Liver (tissue), 9 donors: ENCODE data around the gene BNC2. TPM values are rescaled to one million over a fixed set of nuclear protein-coding genes. Genes with fewer than 3 reads are reported as not detected.

Experiments used
- DNase-seq: peaks from one replicate; pipeline ENCODE4 v3.0.0-alpha.2; 2017; ENCODE audit warnings: low spot score
- H3K27ac ChIP-seq, 2 donors: one replicate each; pipeline ENCODE4 v1.7.0; 2013; ENCODE audit warnings: inconsistent platforms in 2 of 2, low read length in 2 of 2, control low read depth in 1 of 2, low read depth in 1 of 2, mild to moderate bottlenecking in 1 of 2
- H3K27me3 ChIP-seq, 4 donors: one replicate each; pipeline versions ENCODE4 v1.6.1 to v1.7.0; 2013; ENCODE audit warnings: low read length in 3 of 4, inconsistent platforms in 1 of 4, mild to moderate bottlenecking in 1 of 4, moderate library complexity in 1 of 4; ENCODE audit not compliant: control insufficient read depth in 4 of 4, insufficient read depth in 4 of 4
- H3K36me3 ChIP-seq, 4 donors: one replicate each; pipeline versions ENCODE4 v1.6.1 to v1.7.0; 2013; ENCODE audit warnings: low read length in 3 of 4, mild to moderate bottlenecking in 3 of 4, low read depth in 1 of 4, moderate library complexity in 1 of 4; ENCODE audit not compliant: control insufficient read depth in 4 of 4, insufficient read depth in 3 of 4
- H3K4me1 ChIP-seq, 4 donors: one replicate each; pipeline versions ENCODE4 v1.6.1 to v1.7.0; 2013; ENCODE audit warnings: low read length in 3 of 4, mild to moderate bottlenecking in 3 of 4, moderate library complexity in 1 of 4; ENCODE audit not compliant: control insufficient read depth in 4 of 4, insufficient read depth in 4 of 4
- H3K4me3 ChIP-seq, 3 donors: one replicate each; pipeline versions ENCODE4 v1.6.1 to v1.7.0; 2013; ENCODE audit warnings: low read length in 3 of 3, control low read depth in 1 of 3, low read depth in 1 of 3, mild to moderate bottlenecking in 1 of 3
- H3K9ac ChIP-seq, 2 donors: one replicate each; pipeline ENCODE4 v1.7.0; 2013; ENCODE audit warnings: low read length in 2 of 2, mild to moderate bottlenecking in 2 of 2, moderate library complexity in 2 of 2, control low read depth in 1 of 2, low read depth in 1 of 2
- H3K9me3 ChIP-seq, 4 donors: one replicate each; pipeline versions ENCODE4 v1.6.1 to v1.7.0; 2013; ENCODE audit warnings: low read length in 3 of 4; ENCODE audit not compliant: control insufficient read depth in 4 of 4
- EGR1 ChIP-seq, 2 donors: IDR thresholded peaks; 2 replicates each; pipeline ENCODE4 v1.6.1; 2016 to 2018; ENCODE audit warnings: antibody characterized with exemption in 2 of 2, low read depth in 2 of 2
- FOXA1 ChIP-seq: IDR thresholded peaks from 2 replicates; pipeline ENCODE4 v1.6.1; 2016; ENCODE audit warnings: antibody characterized with exemption
- FOXA2 ChIP-seq: IDR thresholded peaks from 2 replicates; pipeline ENCODE4 v1.6.1; 2016; ENCODE audit warnings: antibody characterized with exemption
- GABPA ChIP-seq, 2 donors: IDR thresholded peaks in 1 of 2; conservative IDR thresholded peaks in 1 of 2; 2 replicates each; pipeline ENCODE4 v1.6.1; 2016; ENCODE audit warnings: antibody characterized with exemption in 2 of 2, mild to moderate bottlenecking in 1 of 2, moderate library complexity in 1 of 2
- HNF4A ChIP-seq, 2 donors: conservative IDR thresholded peaks; 2 replicates each; pipeline ENCODE4 v1.6.1; 2016; ENCODE audit warnings: antibody characterized with exemption in 2 of 2, mild to moderate bottlenecking in 2 of 2
- HNF4G ChIP-seq: IDR thresholded peaks from 2 replicates; pipeline ENCODE4 v1.6.1; 2016; ENCODE audit warnings: antibody characterized with exemption
- JUND ChIP-seq, 2 donors: IDR thresholded peaks; 2 replicates each; pipeline ENCODE4 v1.6.1; 2016; ENCODE audit warnings: antibody characterized with exemption in 2 of 2
- NR2F2 ChIP-seq: IDR thresholded peaks from 2 replicates; pipeline ENCODE4 v1.6.1; 2016; ENCODE audit warnings: antibody characterized with exemption
- RXRA ChIP-seq, 2 donors: IDR thresholded peaks; 2 replicates each; pipeline ENCODE4 v1.6.1; 2017 to 2018; ENCODE audit warnings: antibody characterized with exemption in 2 of 2, mild to moderate bottlenecking in 1 of 2
- SP1 ChIP-seq: IDR thresholded peaks from 2 replicates; pipeline ENCODE4 v1.6.1; 2018; ENCODE audit warnings: antibody characterized with exemption, mild to moderate bottlenecking
- TAF1 ChIP-seq: conservative IDR thresholded peaks from 2 replicates; pipeline ENCODE4 v1.6.1; 2016; ENCODE audit warnings: antibody characterized with exemption, mild to moderate bottlenecking
- YY1 ChIP-seq: IDR thresholded peaks from 2 replicates; pipeline ENCODE4 v1.6.1; 2016; ENCODE audit warnings: antibody characterized with exemption, mild to moderate bottlenecking
- WGBS: extraction: QIAGEN DNeasy Blood & Tissue Kit; methylation state at CpG from one replicate; pipeline ENCODE4 v1.1.7; 2013; 5-methylcytosine and 5-hydroxymethylcytosine counted together
- polyA plus RNA-seq, 2 donors: library from polyadenylated mRNA; stranded (reverse) in 1 of 2; unstranded in 1 of 2; fragments of 200-250 nt in 1 of 2; fragments of >200 nt in 1 of 2; fragmentation: Nextera tagmentation in 1 of 2; extraction: Ambion mirVana in 1 of 2; gene quantifications; one replicate each; pipeline versions ENCODE4 v1.2.1 to v1.2.3, GENCODE V29; 2013 to 2015
- total RNA-seq, 2 donors: library from RNA; depleted of rRNA; stranded (reverse); fragments of >200 nt; gene quantifications; one replicate each; pipeline ENCODE4 v1.2.3, GENCODE V29; 2014
- TF ChIP-seq, protein P1 (sequence below): IDR thresholded peaks from 2 replicates; pipeline ENCODE4 v1.6.1; 2016; ENCODE audit warnings: antibody characterized with exemption
- TF ChIP-seq, protein P2 (sequence below): IDR thresholded peaks from 2 replicates; pipeline ENCODE4 v1.6.1; 2016; ENCODE audit warnings: antibody characterized with exemption, mild to moderate bottlenecking
- TF ChIP-seq, protein P3 (sequence below): IDR thresholded peaks from 2 replicates; pipeline ENCODE4 v1.6.1; 2016; ENCODE audit warnings: antibody characterized with exemption
- TF ChIP-seq, protein P4 (sequence below): IDR thresholded peaks from 2 replicates; pipeline ENCODE4 v1.6.1; 2016; ENCODE audit warnings: antibody characterized with exemption
- donor health status: healthy.
- donor health status: healthy.
- donor health status: healthy.
- donor health status: healthy.
- donor health status: healthy.

BNC2 gene
- total and polyA plus RNA-seq, 4 donors = 0.07 to 0.67 (median 0.08) TPM

DNA sequence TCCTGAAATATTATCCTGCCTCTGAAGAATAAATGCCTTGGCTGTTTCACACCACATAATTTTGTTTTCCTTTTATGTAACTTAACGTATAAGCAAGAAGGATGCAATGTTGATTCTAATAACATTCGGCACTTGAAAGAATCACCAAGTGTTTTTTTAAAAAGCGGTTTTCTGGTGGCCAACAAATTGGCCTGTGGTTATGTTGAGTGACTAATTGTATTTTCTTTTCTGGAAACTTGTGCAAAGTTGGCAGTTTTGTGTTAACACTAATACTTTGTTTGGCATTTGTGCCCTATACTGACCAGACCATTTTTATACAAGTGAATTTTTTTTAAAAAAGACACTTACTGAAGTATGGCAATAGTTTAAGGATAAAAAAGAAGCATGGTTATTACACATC lies 452.7 kb downstream of the BNC2 start:
- Histone ChIP-seq H3K9me3 (no peaks in the 10 kb centered on the region), H3K27me3 (peaks cover 0 to 3% (median 0%) of the 10 kb centered on the region in 4 donors), H3K4me1 (peaks cover 0 to 9% (median 3%) of the 10 kb centered on the region in 4 donors), H3K9ac (no peak overlapping the region), H3K4me3 (no peak overlapping the region), H3K36me3 (no peaks in the 10 kb centered on the region), H3K27ac (no peak overlapping the region)
- WGBS = 92% methylated on average over 3 of the region's 3 CpGs
- no peak for DNase-seq
- TF ChIP-seq YY1 (no peak), FOXA2 (no peak), HNF4A (conservative IDR thresholded peaks at IDR 0.05) (no peak), RXRA (IDR thresholded peaks at IDR 0.05) (no peak)
- TF ChIP-seq, protein P1, sequence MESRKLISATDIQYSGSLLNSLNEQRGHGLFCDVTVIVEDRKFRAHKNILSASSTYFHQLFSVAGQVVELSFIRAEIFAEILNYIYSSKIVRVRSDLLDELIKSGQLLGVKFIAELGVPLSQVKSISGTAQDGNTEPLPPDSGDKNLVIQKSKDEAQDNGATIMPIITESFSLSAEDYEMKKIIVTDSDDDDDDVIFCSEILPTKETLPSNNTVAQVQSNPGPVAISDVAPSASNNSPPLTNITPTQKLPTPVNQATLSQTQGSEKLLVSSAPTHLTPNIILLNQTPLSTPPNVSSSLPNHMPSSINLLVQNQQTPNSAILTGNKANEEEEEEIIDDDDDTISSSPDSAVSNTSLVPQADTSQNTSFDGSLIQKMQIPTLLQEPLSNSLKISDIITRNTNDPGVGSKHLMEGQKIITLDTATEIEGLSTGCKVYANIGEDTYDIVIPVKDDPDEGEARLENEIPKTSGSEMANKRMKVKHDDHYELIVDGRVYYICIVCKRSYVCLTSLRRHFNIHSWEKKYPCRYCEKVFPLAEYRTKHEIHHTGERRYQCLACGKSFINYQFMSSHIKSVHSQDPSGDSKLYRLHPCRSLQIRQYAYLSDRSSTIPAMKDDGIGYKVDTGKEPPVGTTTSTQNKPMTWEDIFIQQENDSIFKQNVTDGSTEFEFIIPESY = no peak
- TF ChIP-seq, protein P2, sequence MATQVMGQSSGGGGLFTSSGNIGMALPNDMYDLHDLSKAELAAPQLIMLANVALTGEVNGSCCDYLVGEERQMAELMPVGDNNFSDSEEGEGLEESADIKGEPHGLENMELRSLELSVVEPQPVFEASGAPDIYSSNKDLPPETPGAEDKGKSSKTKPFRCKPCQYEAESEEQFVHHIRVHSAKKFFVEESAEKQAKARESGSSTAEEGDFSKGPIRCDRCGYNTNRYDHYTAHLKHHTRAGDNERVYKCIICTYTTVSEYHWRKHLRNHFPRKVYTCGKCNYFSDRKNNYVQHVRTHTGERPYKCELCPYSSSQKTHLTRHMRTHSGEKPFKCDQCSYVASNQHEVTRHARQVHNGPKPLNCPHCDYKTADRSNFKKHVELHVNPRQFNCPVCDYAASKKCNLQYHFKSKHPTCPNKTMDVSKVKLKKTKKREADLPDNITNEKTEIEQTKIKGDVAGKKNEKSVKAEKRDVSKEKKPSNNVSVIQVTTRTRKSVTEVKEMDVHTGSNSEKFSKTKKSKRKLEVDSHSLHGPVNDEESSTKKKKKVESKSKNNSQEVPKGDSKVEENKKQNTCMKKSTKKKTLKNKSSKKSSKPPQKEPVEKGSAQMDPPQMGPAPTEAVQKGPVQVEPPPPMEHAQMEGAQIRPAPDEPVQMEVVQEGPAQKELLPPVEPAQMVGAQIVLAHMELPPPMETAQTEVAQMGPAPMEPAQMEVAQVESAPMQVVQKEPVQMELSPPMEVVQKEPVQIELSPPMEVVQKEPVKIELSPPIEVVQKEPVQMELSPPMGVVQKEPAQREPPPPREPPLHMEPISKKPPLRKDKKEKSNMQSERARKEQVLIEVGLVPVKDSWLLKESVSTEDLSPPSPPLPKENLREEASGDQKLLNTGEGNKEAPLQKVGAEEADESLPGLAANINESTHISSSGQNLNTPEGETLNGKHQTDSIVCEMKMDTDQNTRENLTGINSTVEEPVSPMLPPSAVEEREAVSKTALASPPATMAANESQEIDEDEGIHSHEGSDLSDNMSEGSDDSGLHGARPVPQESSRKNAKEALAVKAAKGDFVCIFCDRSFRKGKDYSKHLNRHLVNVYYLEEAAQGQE = no peak

DNA sequence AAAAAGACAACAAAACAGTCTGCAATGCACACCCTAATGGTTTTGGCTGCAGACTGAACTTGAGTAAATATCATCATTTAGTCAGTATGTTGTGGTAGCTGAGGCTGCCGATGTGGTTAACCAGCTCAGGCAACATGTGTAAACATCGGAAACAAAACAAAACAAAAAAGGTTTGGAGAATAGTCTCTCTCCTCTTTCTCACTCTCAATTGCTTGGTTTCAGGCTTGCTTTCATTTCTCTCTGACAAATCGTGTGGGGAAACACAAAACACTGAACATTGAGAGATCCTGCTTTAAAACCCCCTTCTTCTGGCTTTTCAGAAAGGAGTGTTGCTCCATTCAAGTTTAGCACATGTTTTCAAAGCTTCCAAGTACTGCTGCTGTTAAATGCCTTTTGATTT lies 453.3 kb downstream of the BNC2 start:
- Histone ChIP-seq H3K27ac (no peak overlapping the region), H3K36me3 (no peaks in the 10 kb centered on the region), H3K4me3 (no peak overlapping the region), H3K9ac (no peak overlapping the region), H3K27me3 (peaks cover 0 to 3% (median 0%) of the 10 kb centered on the region in 4 donors), H3K4me1 (peaks cover 0 to 9% (median 3%) of the 10 kb centered on the region in 4 donors), H3K9me3 (no peaks in the 10 kb centered on the region)
- TF ChIP-seq, protein P3, sequence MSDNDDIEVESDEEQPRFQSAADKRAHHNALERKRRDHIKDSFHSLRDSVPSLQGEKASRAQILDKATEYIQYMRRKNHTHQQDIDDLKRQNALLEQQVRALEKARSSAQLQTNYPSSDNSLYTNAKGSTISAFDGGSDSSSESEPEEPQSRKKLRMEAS = no peak
- TF ChIP-seq EGR1 (IDR thresholded peaks at IDR 0.05; ENCODE audit: low read depth in 2 of 2) (no peak), HNF4G (no peak), HNF4A (conservative IDR thresholded peaks at IDR 0.05) (no peak), FOXA1 (no peak), GABPA (IDR thresholded peaks at IDR 0.05 in 1 of 2, conservative IDR thresholded peaks at IDR 0.05 in 1 of 2) (no peak), JUND (IDR thresholded peaks at IDR 0.05) (no peak), RXRA (IDR thresholded peaks at IDR 0.05) (no peak)
- DNase-seq = no peak
- 59% methylated on average over 3 of the region's 3 CpGs for WGBS

DNA sequence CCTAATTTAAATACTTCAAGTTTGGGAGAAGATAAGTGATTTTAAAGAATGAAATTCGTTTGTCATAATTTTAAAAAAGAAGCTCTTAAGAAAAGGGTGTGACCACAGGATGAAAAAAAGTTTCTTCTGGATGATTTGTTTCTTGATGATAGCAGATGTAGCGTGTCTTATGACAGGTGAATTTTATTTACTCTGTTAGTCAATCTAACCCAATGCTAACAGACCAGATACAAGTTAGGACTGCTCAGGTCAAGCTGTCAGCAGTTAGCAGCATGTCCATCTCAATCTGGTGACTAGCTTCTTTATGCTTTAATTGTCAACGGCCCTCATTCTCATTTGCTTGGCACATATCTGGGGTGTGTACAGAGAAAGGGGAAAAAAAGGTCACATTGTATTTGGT lies 456.0 kb downstream of the BNC2 start:
- H3K27ac ChIP-seq = peak overlapping the region; percentile 84 to 90
- TF ChIP-seq TAF1 (no peak), SP1 (peak; percentile 7), RXRA (IDR thresholded peaks at IDR 0.05) (peak in 1 of 2 donors; percentile 41), HNF4A (conservative IDR thresholded peaks at IDR 0.05) (no peak), HNF4G (no peak), NR2F2 (no peak)
- TF ChIP-seq, protein P2 = no peak
- TF ChIP-seq, protein P4, sequence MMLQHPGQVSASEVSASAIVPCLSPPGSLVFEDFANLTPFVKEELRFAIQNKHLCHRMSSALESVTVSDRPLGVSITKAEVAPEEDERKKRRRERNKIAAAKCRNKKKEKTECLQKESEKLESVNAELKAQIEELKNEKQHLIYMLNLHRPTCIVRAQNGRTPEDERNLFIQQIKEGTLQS = no peak
- TF ChIP-seq, protein P3 = no peak
- TF ChIP-seq, protein P1 = no peak

More for the DNA sequence above, 456.0 kb downstream of the BNC2 start:
- H3K4me1 ChIP-seq = peaks cover 0 to 9% (median 3%) of the 10 kb centered on the region in 4 donors
- H3K4me3 ChIP-seq = no peak overlapping the region
- peaks cover 0 to 2% (median 0%) of the 10 kb centered on the region in 4 donors for H3K27me3 ChIP-seq
- no peaks in the 10 kb centered on the region for H3K36me3 ChIP-seq
- DNase-seq = no peak
- 52% methylated on average over 3 of the region's 3 CpGs for WGBS
- H3K9ac ChIP-seq = peak overlapping the region in 1 of 2 donors; percentile 38
- no peaks in the 10 kb centered on the region for H3K9me3 ChIP-seq
